Measurements from ENCODE around the gene NOTUM. TPM values are rescaled to one million over a fixed set of nuclear protein-coding genes. Genes with fewer than 3 reads are reported as not detected.

NOTUM gene
- total and polyA plus RNA-seq, 10 of the 15 experiments (the other 5 are each of a cell fraction or from before 2014, with no cell fraction given), result 0.04 to 0.13 TPM; not detected in 8

DNA sequence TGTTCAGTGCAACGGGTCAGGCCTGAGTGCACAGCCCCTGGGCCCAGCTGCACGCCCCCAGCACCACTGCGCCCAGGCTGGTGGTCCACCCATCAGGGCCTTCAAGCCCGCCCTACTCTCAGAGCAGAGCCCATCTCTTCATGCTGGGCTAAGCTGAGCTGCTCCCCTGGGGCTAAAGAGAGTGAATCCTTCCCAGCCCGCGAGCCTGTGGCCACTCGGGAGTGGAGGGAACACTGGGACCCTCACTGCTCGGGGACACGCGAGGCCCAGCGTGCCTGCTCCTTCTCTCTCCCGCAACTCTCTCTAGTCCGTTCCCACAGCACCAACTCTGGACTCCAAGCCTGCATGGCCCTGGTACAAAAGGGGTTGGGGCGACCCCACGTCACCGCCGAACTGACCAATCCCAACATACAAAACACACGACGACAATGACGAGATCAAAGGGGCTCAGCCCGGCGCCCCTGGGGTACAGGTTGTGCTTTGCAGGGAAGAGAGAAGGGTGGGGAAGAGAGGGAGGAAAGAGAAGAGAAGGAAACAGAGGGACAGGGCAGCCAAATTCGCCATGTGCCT is 38.9 kb downstream of the NOTUM start (continued):
- TF ChIP-seq IRF4 (IDR thresholded peaks at IDR 0.05; ENCODE audit: low read depth, low read length) (no peak), WRNIP1 (IDR thresholded peaks at IDR 0.05; ENCODE audit: borderline replicate concordance, low read depth, low read length) (no peak)
- TF ChIP-seq, protein P1, sequence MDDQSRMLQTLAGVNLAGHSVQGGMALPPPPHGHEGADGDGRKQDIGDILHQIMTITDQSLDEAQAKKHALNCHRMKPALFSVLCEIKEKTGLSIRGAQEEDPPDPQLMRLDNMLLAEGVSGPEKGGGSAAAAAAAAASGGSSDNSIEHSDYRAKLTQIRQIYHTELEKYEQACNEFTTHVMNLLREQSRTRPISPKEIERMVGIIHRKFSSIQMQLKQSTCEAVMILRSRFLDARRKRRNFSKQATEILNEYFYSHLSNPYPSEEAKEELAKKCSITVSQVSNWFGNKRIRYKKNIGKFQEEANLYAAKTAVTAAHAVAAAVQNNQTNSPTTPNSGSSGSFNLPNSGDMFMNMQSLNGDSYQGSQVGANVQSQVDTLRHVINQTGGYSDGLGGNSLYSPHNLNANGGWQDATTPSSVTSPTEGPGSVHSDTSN (IDR thresholded peaks at IDR 0.05; ENCODE audit: insufficient replicate concordance, low read depth, low read length), result no peak

DNA sequence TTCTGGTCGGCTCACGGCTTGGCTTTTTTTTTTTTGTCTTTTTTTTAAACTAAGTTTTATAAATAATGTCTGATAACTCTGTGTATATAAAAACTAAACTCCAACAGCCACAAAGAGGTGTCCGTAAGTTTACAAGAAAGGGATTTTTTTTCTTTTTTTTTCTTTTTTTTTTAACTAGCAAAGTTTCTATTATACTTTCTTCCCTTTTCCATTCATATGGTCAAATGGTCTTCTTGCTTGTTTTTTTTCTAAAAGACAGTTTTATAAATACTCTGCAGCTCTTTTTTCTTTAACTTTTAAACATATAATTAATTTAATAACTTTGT is 39.5 kb downstream of the NOTUM start:
- WGBS (ENCODE audit: insufficient coverage, insufficient replicate concordance, low lambda C conversion rate, missing lambda C conversion rate), result 94% methylated on average over 3 of the region's 3 CpGs
- Histone ChIP-seq H3K27ac (ENCODE audit: control insufficient read depth, insufficient read depth) (no peak overlapping the region), H3K36me3 (ENCODE audit: control insufficient read depth in 2 of 2, insufficient read depth in 2 of 2, low read length in 1 of 2) (peaks cover 3 to 8% of the 10 kb centered on the region in 2 experiments; a peak in 3 of 4 replicates), H3K4me2 (ENCODE audit: control insufficient read depth, insufficient read depth) (no peak overlapping the region), H4K20me1 (ENCODE audit: control insufficient read depth, insufficient read depth) (no peaks in the 10 kb centered on the region; the same call in 1 of the 2 replicates), H3K9ac (ENCODE audit: control insufficient read depth, insufficient read depth, low read length) (no peak overlapping the region), H3K79me2 (ENCODE audit: control insufficient read depth, insufficient read depth, low read length) (peaks cover 47% of the 10 kb centered on the region), H2AFZ (ENCODE audit: control insufficient read depth, low read depth, low read length) (no peak overlapping the region), H3K4me3 (no peak overlapping the region), H3K9me3 (replicated peaks; ENCODE audit: control insufficient read depth, insufficient read depth, low read length) (no peaks in the 10 kb centered on the region), H3K4me1 (ENCODE audit: control insufficient read depth, insufficient read depth, low read length) (peaks cover 18% of the 10 kb centered on the region), H3K27me3 (replicated peaks in 1 of 2; ENCODE audit: control insufficient read depth in 2 of 2, insufficient read depth in 2 of 2, low read length in 1 of 2) (no peaks in the 10 kb centered on the region)
- ChIA-PET CTCF (no interaction called here), POLR2A (interaction anchor here (0.6 kb wide), 2 partner anchors 66 to 1773 kb away, joined by 3 to 6 read pairs; no protein-coding TSS in a partner anchor), RAD21 (ENCODE audit: unreplicated experiment) (no interaction called here), SMC1A (ENCODE audit: uncharacterized antibody, unreplicated experiment) (no interaction called here)
- DNase-seq (ENCODE audit: low read depth, low spot score) (no peak), FAIRE-seq (no peak), ATAC-seq (no peak)
- intact Hi-C loops (cut with micrococcal nuclease; ENCODE audit: unreplicated experiment), result no loop called here
- TF ChIP-seq MTA2 (IDR thresholded peaks at IDR 0.05; ENCODE audit: low read depth), result no peak
- TF ChIP-seq, protein P2, sequence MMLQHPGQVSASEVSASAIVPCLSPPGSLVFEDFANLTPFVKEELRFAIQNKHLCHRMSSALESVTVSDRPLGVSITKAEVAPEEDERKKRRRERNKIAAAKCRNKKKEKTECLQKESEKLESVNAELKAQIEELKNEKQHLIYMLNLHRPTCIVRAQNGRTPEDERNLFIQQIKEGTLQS (IDR thresholded peaks at IDR 0.05; ENCODE audit: borderline replicate concordance, extremely low read depth, low read depth, low read length), result no peak
- in situ Hi-C loops (cut with MboI), result no loop called here
- BruUV-seq (replicated peaks), result no TSS peak
